DMS 273 treated with DMSO at 0.1 percent for 48 hours (cell line): ENCODE data around the gene USH2A.

Experiments used
- DNase-seq: peaks from one replicate; lab custom pipeline; 2025; lab: John Stamatoyannopoulos, UW

USH2A gene

DNA sequence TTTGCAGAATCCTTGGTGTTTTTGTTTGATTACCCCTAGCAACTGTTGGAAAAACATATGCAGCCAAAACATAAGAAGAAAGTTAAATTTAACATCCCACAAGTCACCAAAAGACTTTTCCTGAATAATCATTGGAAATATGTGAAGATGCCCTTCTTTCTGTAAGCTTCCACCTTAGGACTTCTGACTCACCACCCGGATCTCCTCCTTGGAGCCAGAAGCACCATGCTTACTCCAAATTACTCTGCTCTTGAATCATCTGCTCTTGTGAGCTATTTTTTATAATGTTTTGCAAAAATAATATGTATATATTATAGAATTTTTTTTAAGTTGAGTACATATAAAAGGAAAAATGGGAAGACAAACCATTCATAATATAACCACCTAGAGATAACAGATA is 464.4 kb downstream of the USH2A start:
- DNase-seq, result no peak

GRCh38 chr1:215957663-215958062 is 465.6 kb downstream of the USH2A start:
- DNase-seq, result no peak

GRCh38 chr1:215932558-215932957 is 490.7 kb downstream of the USH2A start:
- no peak for DNase-seq

DNA sequence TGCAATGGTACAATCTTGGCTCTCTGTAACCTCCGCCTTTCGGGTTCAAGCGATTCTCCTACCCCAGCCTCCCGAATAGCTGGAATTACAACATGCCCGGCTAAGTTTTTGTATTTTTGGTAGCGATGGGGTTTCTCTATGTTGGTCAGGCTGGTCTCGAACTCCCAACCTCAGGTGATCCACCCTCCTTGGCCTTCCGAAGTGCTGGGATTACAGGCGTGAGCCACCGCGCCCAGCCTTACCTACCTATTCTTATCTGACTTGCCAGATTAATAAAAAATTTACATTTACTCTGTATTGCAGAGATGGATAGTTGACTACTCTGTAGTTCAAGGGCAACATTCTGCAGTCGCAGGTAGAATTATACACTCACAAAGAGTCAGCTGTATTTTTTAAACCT is 496.6 kb downstream of the USH2A start:
- no peak for DNase-seq

DNA sequence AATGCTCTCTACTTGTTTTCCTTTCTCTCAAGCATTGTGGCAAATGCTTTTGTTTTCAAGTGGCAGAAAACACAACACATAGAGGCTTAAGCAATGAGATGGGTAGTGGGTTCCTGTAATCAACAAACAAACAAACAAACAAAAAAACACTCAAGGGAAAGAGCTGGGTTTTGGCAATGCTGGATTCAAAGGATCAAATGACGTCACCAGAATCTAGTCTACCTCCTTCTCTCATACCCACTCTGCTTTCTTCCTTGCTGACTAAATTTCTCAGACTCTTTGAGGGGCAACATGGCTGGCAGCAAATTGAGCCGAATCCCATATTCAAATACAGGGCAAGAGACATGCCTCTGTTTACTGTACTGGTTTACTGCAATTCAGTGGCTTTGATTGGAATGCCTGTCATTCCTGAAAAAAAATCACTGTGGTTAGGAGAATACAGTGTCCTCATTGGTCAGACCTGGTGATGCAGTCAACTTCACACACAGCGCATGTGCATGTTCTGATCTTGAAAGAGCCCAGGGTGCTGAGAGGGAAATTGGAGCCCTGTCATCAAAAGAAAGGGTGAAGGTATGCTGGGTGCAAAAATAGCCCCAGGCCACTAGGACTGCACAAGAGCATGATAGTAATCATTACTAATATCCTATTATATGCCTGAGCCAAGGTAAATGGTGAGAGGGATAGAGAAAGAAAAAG is 500.0 kb downstream of the USH2A start:
- no peak for DNase-seq

- no peak for DNase-seq
Measured at GRCh38 chr1:215911406-215911968, 511.8 kb downstream of the USH2A start.

DNA sequence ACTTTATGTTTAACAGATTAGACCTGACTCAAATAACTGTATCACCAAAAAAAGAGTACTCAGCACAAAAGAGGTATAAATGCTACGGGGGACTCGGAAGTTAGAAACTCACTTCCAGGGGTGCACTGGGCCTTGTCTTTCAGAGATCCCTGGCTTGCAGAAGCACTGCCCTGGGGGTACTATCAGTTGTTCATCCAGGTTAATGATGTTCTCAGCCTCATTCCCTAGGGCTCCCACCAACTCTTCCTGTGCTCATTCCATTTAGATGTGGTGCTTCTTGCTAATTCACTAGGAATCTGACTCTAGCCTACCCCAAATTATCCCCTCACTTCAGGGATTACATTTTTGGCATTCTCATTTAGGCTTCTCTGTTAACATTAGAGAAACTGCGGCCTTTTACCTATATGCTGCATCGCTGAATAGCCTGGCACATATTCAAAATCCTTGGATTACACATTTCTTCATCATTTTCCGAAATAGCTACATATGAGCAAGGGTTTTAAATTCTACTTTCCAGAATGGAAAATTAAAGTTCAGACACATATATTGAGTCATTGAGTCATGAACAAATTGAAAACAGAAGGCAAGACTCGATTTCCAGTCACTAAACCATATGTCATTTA is 517.6 kb downstream of the USH2A start:
- no peak for DNase-seq

DNA sequence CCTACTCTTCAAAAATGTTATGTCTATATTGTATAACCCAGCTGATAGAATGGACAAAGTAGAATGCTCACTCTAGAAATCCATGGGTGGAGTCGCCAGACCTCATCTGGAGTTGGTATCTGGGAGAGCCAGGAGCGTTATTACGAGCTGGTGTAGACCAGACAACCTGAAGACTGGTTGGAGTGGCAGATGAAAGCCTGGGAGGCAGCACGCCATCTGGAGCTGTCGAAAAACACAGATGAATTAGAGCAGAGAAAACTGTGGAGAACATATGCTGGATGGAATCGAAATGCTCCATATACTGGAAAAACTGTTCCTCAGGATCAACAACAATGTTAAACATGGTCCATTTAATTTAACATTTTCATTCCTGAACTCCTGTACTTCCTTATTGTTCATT is 522.6 kb downstream of the USH2A start:
- DNase-seq, result peak; percentile 80

DNA sequence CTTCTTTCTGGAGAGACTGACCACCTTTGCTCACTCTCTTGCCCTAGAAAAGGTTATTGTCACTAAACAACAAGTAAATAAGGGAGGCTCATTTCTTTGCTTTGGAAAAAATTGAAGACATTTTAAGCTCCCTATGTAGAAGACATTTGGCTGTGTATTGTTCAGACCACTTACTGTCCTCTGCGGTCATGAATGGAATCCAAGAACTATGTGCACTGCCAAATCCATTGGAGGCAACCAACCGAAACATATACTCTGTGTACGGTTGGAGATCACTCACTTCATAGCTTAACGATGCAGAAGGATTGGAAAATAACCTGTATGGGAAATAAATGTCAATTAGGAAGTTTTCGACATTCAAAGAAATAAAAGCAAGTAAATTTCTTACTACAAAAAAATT is 523.3 kb downstream of the USH2A start:
- DNase-seq, result no peak

GRCh38 chr1:215895893-215896292 is 527.4 kb downstream of the USH2A start:
- no peak for DNase-seq

DNA sequence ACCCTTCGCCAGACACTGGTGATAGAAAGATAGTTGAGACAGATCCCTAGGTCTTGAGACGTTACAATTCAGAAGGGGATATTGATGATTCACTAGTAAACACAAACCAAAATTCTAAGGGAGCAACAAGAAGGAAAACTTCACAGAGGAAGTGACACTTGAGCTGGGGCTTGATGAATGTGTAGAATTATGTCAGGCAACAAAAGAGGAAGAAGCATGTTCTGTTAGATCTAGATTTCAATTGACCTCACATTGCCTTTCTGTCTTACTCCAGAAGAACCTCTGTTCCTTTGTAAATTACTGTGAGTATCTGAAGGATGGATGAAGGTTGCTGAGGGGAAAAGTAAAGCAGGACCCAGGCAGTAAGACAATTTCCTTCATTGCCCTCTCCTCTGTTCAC is 528.0 kb downstream of the USH2A start:
- no peak for DNase-seq

DNA sequence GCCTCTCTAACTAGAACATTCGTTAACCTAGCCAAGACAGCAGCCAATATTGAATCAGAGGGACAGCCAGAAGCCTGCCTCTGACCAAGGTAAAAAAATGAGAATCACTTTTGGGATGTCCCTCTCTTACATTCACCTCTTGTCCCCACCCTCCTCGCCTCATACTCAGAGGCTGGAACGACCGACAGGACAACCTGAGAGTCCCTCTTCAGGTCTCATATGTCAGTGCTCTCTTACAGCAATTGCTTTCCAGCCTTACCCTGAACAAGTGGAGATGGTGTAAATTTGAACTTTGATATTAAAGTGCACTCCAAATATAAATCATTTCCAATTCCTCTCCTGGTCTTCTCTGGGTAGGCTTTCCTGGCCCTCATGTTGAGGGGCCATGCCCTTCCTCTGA is 528.6 kb downstream of the USH2A start:
- no peak for DNase-seq

DNA sequence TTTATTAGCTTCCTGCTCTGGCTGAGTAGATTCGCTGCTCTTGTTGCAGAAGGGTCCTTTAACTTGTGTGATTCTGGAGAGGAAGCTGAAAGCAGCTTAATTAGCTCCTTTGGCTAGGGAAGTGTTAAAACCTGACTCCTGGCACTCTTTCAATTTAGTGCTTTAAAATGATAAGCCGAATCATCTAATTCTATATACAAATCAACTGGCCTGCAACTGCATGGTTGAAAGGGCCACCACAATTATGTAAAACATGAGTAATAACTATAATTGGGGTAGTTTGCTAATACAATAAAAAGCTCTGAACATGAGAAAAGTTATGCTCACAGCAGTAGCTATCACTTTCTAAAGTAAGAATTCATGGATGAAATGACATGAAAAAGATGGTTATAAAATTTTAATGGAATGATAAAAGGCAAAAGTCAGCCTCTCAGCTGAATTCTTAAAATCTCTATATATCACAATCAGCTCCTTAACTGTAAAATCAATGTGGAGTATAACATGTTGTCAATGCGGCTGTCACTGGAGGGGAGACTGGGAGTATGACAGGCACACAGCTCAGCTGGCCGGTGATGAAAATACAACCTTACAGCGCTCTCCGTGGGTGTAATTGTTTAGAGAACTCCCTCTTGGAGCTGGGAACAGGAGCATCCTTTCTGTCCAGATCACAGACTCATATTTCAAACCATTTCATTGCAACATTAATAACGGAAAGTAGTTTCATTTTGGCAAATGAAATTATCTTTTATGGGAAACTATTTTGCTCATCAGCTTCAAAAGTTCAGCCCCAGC is 531.8 kb downstream of the USH2A start:
- DNase-seq, result no peak

DNA sequence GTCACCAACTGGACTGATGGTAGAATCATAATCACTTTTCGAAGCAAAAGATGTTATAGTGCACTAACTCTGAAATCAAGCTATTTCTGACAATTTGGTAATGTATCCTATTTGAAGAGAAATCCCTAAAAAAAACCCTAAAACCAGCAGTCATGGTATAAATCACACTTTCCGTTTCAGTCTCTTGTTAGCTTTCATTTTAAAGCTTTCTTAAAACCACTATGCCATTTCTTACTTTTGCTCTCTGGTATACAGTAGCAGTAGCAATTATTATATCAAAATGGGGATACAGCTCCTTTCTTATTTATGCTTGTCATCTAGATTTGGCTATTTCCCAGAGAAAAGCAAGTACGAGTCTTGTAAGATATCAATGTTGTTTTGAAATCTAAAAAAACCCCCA is 532.8 kb downstream of the USH2A start:
- DNase-seq, result no peak

DNA sequence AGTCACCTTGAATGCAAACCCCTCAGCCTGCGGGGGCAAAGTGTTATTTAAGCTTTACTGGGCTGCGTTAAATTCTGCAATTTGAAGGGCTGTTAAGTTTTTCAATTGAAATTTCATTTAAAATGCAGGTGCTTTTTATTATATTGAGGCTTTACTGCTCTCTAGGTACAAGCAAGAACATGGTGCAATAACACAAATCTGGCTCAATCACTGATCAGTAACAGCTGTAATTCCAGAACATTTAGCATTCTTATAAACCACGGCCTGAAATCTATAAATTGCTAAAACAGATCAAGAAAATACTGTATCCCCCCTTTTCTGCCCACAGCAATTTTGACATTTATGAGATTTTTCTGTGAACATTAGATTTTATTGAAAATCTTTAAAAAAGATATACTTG is 533.4 kb downstream of the USH2A start:
- DNase-seq, result no peak

- DNase-seq, result no peak
Measured at GRCh38 chr1:215888159-215888558, 535.1 kb downstream of the USH2A start.

DNA sequence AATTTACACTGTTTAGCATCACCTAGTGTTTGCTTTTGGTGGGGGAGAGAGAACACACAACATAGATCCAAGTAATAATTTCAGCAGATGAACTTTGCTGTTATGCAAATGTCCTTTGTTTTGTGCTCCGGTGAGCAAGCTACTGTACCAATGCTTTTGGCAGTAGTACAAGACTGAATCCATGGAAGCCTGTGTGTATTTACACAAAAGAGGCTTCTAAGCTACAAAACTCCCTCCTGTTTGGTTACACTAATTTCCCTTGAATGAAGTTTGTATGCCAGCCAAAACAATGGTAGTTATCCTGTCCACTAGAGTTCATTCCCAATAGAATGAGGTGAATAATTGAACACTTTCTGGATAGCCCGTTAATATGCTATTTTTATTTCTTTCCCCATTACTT is 535.6 kb downstream of the USH2A start:
- no peak for DNase-seq

GRCh38 chr1:215883004-215883403 is 540.2 kb downstream of the USH2A start:
- DNase-seq, result no peak

DNA sequence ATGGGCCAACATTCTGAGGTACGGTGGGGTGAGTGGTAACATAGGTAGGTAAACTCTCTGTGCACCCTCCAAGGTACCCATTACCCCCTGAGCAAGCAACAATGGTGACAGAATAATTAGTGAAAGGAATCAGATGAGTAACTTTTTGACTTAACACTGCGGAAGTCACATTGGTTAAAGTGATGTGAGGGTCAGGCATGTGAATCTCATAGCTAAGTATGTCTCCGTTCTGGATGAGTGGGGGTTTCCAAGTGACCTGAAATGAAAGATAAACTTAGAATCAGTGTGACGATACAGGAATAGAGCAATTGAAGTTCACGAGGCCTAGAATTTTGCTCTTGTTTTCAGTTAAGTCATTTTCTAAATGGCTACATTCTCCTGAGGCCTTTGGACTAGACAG is 544.4 kb downstream of the USH2A start:
- no peak for DNase-seq

GRCh38 chr1:215878128-215878527 is 545.1 kb downstream of the USH2A start:
- no peak for DNase-seq

GRCh38 chr1:215877452-215877951 is 545.7 kb downstream of the USH2A start:
- no peak for DNase-seq

DNA sequence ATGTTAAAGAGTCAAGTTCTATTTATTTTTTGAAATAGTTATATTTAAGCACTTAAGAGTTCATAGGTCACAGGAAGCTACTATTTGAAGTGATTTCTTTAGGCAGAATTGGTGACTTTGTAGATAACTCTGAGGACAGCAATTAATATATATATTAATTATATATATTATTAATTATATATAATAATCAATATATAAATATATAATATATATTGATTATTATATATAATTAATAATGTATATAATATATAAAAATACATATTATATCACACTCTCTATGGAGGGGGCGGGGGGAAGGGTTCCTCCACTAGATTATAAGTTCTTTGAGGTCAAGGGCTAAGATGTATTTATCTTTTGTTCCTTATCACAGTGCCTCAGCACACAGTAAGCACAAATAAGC is 547.5 kb downstream of the USH2A start:
- no peak for DNase-seq

DNA sequence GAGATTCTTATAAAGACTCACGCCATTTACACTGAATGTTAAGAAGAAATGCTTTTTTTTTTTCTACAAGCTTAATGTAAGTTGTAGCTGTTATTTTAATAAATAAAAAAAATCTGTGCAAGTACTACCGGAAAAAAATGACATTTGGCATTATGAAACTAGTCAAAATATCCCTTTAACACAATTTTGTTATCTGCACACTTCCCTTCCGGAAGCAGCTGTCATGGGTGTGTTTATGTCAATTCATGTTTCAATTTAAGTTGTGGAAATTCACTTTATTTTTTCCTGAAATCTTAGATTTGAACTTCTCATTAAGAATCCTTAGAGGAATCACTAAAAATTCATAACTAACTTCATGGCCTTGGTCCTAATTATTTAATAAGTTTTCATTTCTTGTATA is 548.0 kb downstream of the USH2A start:
- no peak for DNase-seq
